ENCODE data around the gene GNG2. TPM values are rescaled to one million over a fixed set of nuclear protein-coding genes. Genes with fewer than 3 reads are reported as not detected.

GNG2 gene
- total RNA-seq, 1 donor from 2014 or later: 20.9 TPM

DNA sequence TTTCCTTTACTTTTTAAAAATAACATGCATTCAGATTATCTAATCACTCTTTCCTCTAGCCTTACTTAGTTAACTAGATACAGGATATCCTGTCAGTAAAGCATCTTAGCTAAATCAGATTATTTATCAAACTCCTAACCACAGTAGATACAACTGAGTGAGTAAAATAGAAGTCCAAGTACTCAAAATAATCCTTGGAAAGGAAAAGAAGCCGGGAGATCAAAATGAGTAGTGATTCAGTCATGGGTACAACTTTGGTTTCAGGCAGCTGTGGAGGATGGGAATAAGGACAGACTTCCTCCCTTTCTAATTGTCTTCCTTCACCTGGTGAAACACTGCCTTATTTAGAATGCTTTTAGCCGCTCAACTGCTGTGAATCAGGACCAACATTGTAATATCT lies 29.4 kb downstream of the GNG2 start:
- no peak for DNase-seq (ENCODE audit: low spot score)

GRCh38 chr14:51894250-51894649 lies 33.8 kb downstream of the GNG2 start:
- no peak for DNase-seq (ENCODE audit: low spot score)

- DNase-seq (ENCODE audit: low spot score): peak; percentile 7
These were observed 35.0 kb downstream of the GNG2 start for GRCh38 chr14:51895375-51895774.

DNA sequence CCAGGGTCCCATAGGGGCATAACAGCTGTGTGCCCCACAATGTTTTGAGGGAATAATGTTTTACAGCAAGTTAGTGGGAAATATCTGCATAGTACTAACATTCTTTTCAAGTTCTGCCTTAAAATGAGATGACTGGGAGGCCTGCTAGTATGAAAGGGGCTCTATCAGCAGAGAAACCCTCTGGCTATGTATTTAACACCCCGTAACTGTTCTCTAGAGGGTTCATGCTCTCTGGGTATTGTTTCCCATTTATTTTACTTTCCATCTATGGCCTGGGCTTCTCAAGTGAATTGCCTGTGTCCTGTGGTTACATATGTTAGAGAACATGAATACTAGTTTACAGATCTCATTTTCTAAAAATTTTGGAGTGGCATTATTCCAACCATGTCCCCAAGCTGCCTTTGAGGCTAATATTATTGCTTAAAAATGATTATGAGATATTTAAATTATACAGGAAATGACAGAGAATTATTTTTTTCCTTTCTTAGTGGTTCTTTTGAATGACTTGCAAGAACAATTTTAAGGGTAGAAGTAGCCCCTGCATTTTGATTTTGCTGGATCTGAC lies 37.5 kb downstream of the GNG2 start:
- DNase-seq (ENCODE audit: low spot score): no peak

GRCh38 chr14:51901475-51902024 lies 41.1 kb downstream of the GNG2 start:
- DNase-seq (ENCODE audit: low spot score): no peak

DNA sequence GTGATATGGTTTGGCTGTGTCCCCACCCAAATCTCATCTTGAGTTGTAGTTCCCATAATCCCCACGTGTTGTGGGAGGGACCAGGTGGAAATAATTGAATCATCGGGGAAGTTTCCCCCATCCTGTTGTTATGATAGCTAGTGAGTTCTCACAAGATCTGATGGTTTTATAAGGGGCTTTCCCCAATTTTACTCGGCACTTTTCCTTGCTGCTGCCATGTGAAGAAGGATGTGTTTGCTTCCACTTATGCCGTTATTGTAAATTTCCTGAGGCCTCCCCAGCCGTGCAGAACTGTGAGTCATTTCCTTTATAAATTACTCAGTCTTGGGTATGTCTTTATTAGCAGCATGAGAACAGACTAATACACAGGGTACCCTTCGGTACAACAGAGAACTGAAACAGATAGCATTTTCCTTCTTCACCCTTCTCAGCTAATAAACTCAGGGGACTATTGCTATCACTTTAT lies 45.3 kb downstream of the GNG2 start:
- peak; percentile 10 for DNase-seq (ENCODE audit: low spot score)

DNA sequence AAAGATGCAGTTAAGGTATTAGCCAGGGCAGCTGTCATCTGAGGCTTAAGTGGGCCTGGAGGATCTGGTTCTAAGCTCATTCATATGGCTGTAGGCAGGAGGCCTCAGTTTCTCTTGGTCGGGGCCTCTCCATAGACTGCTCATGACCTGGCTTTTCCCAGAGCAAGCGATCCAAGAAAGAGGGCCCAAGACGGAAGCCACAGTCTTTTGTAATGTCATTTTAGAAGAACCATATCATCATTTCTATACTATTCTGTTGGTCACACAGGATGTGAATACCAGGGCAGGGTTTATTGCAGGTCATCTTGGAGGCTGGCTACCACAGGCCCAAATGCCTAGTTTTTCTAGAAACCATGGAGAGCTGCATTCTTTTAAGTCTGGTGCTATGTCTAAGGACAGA lies 47.7 kb downstream of the GNG2 start:
- DNase-seq (ENCODE audit: low spot score): no peak

DNA sequence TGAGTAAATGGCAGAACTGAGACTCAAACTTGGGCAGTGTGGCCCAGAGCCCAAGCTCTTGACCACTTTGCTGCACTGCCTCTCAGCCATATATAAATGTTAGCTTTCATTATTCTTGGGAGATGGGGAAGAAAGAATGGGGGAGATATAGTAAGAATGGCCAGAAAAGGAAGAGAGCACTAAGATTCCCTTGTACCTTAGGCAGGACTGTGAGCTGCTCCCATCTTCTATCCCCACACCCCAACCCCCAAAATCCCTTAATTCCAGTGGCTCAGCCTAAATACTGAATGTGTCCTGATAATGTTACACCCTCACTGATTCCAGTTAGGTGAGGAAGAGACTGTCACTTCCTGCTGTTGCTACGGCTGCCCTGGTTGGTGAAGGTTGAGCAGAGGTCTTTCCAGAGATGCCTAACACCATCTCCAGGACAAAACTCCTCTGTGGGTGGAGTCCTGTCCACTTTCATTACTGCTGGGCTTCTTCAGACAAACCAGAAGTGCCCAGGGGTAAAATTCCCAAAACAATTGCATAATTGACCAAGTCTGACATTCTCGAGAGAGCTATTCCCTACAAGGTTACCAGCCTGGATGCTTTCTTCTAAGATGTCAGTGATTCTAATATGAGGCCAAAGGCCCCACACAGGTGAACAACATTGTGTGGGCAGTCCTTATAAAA lies 51.8 kb downstream of the GNG2 start:
- no peak for DNase-seq (ENCODE audit: low spot score)

DNA sequence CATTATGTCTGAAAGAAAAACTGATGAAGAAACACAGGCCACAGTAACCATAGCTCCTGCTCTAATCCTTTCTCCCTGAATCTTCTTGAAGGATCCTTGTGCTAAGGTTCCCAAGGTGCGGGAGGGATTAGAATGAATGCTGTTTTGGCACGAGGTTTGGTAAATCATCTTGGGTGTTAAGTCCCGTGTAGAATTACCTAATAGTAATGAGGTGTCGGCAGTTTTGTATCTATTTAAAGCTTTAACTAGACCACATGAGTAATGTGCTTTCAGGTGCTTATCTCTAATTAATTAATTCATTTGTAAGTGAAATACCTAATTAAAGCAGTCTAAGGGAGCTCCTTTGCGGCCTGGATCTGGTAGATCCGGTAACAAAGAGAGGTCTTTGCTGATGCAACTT lies 53.9 kb downstream of the GNG2 start:
- DNase-seq (ENCODE audit: low spot score): no peak

DNA sequence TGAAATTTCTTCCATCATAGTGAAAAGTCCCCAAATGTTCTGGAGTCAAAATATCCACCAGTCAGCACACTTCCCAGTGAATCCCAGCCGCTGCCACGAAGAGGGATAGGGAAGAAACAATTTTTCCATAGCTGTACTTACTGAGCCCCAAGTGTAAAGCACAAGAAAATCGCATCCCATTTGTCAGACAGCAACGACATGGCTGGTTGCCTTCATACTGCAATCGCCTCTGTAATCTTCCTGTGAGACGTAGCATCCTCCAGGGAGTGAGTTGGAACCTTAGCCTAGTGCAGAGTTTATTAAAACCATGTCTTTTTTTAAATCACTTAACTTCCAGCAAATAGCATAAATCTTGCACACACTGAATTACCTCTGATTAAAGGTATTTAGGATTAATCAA lies 56.8 kb downstream of the GNG2 start:
- DNase-seq (ENCODE audit: low spot score): no peak

- DNase-seq (ENCODE audit: low spot score): no peak
These were observed 60.6 kb downstream of the GNG2 start for GRCh38 chr14:51921026-51921425.

GRCh38 chr14:51922624-51923023 lies 62.2 kb downstream of the GNG2 start:
- peak; percentile 76 for DNase-seq (ENCODE audit: low spot score)

GRCh38 chr14:51924600-51924999 lies 64.2 kb downstream of the GNG2 start:
- no peak for DNase-seq (ENCODE audit: low spot score)

- DNase-seq (ENCODE audit: low spot score): no peak
These were observed 65.6 kb downstream of the GNG2 start for GRCh38 chr14:51925980-51926379.

GRCh38 chr14:51926449-51926848 lies 66.0 kb downstream of the GNG2 start:
- DNase-seq (ENCODE audit: low spot score): no peak

- peak; percentile 14 for DNase-seq (ENCODE audit: low spot score)
These were observed 68.2 kb downstream of the GNG2 start for GRCh38 chr14:51928568-51928967.

- DNase-seq (ENCODE audit: low spot score): peak; percentile 78
These were observed 68.8 kb downstream of the GNG2 start for GRCh38 chr14:51929166-51929565.

GRCh38 chr14:51929910-51930682 lies 69.7 kb downstream of the GNG2 start:
- no peak for DNase-seq (ENCODE audit: low spot score)

DNA sequence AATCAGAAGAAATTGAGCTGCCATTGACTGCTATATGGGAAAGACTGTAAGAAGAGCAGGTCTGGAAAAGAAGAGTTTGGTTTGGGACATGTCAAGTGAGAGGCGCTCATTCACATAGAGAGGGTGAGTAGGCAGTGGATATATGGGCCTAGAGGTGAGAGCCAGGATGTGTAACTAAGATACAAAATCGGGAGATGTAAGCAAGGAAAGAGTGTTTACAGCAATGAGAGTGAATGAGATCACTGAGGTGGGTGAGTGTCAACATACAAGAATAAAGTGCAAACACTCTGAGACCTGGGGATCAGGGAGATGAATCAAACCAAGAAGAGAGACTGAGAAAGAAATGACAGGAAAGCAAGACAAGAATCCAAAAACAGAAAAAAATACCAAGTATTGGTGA lies 70.9 kb downstream of the GNG2 start:
- DNase-seq (ENCODE audit: low spot score): no peak

DNA sequence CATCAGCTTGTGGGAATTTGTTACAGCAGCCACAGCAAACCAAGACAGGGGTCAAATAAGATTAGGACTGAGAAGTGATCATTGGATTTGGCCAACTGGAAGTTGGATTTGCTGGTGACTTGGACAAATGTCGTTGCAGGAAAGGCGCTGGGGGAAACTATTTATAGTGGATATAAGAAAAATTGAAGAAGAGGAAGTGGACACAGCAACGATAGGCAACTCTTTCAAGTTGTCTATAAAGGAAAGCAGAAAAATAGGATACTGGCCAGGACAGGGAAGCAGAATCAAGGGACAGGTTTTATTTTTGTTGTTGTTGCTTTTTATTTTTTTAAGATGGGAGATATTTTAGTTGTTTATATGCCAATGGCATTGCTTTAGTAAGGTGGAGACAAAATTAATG lies 72.8 kb downstream of the GNG2 start:
- DNase-seq (ENCODE audit: low spot score): no peak

DNA sequence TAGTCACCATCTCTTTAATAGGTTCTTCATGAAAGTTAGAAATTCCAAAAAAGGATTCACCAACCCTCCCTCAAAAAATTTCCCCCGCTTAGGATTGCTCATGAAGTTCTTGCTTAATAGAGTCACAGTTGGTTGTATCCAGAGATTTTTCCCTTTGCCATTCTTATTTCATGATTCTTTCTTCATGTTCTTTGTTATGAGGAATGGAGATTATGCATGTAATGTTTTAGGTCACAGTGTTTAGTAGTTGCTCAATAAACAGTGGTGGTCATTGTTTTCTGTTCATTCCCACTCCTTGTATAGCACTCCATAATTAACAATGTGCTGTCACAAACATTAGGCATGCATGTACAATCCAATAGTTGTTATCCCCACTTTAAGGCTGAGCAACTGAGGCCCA lies 77.7 kb downstream of the GNG2 start:
- DNase-seq (ENCODE audit: low spot score): no peak

- no peak for DNase-seq (ENCODE audit: low spot score)
These were observed 78.4 kb downstream of the GNG2 start for GRCh38 chr14:51938821-51939220.

DNA sequence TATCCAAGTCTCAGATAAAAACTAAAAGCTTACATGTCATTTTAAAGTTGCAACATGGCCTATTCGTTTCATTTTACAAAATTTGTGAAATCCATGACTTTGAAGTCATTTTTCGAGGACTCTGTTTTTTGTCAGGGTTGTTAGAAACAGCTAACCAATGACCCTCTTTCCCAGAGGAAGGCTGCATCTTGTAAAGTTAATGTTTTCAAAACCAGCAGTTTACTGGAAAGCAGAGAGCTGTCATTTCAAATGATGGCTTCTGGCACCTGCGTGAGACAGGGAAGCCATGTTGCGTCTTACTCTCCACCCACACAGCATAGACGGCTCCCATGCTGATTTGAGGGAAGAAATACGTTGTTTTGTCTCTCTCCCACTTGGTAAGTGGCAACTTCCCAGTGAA lies 78.8 kb downstream of the GNG2 start:
- DNase-seq (ENCODE audit: low spot score): peak; percentile 70

All from umbilical cord (tissue), 2 donors.